HG03108 (cell line): ENCODE data around the gene BNIP5.

ENCODE experiments used
- ATAC-seq: cut with Tn5 transposase; IDR thresholded peaks from one replicate; pipeline ENCODE4 v1.9.1; 2021; ENCODE audit warnings: moderate library complexity; ENCODE audit not compliant: unreplicated experiment

The BNIP5 gene

DNA sequence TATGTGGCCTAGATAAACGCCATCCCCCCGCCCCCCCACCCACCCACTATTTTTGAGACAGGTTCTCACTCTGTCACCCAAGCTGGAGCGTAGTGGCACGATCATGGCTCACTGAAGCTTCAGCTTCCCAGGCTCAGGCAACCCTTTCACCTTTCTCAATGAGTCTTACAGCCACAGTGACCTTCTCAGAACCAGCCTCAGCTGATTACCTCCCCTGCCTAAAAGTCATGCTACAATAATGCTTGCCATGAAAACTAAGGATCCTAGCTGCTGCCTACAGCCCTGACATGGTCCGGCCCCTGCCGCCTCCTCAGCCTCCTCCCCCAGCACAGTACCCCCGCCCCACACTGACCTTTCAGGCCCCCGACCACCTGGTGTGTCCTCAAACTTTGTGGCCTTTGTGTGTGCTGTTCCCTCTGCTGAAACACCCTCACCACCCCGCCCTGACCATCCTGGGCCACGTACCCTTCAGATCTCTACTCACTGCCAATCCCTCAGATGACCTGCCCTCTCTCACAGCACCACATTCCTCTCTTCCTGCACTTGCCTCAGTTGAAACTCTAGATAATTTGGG lies 35.5 kb downstream of the BNIP5 start:
- no peak for ATAC-seq

DNA sequence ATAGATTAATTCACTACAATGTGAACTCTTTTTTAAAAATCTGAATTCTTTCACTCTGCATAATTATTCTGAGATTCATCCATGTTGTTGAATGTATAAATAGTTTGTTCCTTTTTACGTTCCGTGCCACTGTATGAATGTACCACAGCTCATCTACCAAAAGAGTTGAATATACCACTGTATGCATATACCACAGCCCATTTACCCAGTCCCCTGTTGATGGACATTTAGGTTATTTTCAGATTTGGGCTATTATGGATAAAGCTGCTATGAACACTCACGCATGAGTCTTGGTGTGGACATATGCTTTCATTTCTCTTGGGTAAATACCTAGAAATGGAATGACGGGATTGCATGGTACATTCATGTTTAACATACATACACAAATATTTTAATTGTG lies 38.7 kb downstream of the BNIP5 start:
- ATAC-seq: no peak

DNA sequence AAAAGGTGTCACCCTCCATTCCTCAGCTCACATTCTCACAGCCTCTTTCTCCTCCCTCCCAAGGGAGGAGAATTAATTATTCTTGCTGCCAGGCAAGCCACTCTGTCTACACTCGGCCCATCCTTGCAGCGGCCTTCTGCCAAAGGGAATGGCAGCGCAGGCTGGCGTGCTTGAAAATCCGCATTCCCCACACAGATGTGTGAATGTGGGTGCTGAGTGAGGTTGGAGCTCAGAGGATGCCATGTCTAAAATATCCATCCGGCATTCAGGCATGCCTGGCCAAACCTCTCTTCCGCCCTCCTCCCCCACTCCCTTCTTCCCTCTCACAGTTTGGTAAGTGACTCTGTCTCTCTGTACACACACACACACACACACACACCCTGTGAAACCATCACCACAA lies 39.2 kb downstream of the BNIP5 start:
- ATAC-seq: no peak

DNA sequence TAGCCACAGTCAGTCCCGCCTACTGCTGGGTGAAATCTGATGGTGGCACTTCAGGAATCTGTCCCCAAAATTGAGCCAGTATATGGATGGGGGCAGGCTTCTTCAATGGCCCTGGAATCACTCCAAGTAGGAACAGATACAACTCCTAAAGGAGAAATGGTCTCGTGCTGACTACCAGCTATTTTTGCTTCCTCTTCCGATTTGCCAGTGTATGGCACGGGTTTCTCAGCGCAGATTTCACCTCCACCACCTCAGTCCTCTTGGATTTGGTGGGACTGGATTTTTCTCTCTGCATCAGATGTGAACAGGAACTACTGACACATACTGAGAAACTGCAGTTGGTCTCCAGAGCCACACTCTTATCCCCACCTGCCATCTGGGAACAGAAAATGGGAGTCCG lies 39.6 kb downstream of the BNIP5 start:
- no peak for ATAC-seq

DNA sequence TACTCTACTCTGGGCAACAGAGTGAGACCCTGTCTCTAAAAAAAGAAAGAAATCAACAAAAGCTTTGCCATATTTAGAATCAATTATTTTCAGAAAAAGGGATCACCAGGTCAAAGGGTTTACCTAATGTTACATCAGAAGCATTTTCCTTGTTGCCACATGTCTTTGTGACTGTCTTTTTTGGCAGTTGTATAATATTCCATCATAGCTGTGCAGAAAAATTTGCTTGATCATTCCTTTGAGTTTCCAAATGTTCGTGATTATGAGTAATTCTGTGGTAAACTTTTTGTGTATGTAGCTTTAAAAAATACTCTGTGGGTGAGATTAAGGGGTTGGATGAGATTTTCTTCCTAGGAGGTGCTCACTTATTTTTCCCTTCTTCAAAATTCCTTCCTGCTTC lies 40.4 kb downstream of the BNIP5 start:
- no peak for ATAC-seq

DNA sequence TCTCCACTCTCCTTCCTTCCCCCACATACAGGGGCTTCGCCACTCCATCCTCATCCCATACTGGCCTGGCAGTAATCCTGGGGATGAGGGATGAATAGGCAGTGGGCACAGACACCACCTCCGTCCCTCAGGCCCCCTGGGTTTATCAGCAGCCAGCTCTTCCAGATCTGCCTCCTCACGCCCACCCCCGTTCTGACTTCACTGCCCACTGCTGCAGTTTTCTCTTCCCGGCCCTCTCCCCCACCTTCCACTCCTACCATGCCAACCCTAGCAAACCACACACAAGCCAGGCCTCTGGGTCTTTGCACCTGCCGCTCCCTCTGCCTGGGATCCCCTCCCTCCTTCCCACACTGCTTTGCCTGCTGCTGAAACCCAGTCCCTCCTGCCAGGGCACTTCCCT lies 44.5 kb downstream of the BNIP5 start:
- no peak for ATAC-seq

DNA sequence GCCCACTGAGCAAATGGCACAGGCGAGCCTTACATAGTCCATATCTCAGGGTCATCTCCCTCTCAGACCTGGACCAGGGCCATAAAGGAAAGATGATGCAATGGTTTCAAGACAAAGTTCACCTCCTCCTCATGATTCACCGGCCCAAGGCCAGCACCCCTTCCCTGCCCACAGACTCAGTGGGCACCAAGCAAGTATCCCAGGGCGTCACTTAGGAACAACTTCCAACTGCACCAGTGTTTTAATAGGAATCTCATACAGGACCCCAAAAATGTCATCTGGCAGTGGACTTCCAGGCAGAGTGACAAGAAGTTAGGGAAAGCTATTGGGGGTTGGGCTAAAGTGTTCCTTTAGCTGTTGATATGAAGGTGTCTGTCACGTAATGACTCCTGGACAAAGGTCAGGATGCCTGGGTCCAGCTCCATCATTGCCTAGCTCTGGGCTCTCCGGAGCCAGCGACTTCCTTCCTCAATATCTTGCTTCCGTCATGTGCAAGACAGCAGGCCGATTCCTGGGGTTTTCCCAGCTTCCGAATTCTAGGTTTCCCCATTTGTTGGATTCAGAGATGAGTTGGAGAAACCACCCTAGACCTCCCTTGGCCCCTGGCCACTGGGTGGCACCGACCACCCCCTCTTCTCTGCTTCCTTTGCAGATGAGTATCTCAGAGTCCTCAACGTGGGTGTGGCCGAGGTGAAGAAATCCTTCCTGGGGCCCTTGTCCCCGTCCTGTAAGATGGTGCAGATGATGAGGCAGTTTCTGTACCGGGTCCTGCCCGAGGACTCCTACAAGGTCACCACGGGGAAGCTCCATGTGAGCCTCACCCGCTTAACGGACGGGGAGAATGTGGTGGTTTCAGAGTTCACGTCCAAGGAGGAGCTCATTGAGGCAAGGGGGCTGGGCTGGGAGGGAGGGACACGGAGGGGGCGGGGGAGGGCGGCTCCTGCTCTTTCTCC lies 45.7 kb downstream of the BNIP5 start:
- ATAC-seq: no peak

DNA sequence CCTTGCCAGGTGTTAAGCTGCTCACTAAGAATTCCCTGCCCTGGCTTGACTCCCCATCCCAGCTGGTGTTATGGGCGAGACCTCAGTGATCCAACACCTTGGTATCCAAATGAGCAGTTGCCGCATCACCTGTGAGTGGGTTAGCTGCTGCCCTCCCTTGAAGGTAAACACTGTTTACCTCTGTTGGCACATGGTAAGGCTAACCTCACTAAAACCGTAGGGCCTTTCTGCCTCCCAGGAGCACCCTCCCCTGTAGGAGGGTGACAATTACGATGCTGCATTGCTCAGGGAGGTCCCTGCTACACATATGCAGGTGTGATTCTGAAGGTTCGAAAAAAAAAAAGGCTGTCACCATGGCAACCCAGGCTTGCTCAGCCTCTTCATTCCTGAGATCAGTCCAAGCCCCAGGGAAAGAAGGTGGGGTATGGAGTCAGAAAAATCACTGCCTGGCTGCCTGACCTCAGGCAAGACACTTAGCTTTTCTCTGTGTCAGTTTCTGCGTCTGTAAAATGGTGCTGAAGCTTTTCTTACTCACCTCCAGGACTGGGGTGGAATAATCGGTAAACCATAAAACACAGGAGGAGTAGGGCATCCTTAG lies 47.3 kb downstream of the BNIP5 start:
- no peak for ATAC-seq

DNA sequence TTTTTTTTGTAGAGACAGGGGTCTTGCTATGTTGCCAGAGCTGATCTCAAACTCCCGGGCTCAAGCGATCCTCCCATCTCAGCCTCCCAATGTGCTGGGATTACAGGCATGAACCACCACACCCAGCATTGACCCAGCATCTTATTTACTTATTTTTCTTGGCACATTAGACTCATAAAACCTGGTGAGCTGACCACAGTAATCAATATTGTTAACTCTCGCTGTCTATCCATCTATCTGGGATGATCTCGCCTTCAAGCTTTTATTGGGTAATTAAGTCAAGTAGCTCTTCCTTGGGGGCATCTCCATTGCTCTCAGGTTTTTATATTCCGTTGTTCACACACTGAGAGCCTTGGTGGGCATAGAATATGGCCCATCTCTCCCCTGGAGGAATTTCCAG lies 49.8 kb downstream of the BNIP5 start:
- no peak for ATAC-seq

DNA sequence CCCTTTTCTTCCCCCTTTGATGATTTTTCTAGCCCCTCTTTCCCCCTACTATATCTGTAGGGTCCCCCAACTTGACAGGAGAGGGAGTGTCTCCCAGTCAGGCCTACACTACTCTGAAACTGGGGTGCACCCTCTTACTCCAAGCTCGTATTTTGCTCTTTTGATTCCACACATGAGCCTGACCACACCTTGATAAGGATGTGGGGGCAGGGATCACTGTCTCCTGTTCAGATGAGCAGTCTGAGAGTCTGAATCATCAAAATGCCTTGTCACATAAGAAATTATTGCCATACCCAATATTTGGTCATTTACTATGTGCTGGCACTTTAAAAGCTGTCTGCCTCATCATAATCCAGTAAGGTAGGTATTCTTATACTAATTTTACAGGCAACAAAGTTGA lies 50.9 kb downstream of the BNIP5 start:
- ATAC-seq: no peak

DNA sequence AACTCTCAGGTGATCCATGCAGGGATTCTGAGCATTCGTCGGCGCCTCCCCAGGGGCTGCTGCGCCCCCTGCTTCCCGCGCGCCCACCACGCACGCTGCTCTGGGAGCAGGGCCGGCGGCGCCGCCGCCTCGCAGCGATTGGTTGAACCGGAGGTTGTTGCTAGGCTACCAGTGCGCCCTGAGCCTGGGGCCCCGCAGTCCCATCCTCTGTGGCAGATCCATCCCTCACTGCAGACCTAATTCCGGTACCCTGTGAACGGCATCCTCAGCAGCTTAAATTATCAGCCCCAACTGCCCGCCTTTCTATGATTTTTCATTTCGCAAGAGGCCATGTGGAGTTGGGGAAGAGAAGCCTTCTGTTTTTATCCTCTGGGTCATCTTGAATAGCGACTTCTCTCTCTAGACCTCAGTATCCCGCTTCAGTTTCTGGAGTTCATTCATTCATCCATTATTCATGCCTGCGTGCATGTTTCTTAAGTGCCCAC lies 51.5 kb downstream of the BNIP5 start:
- no peak for ATAC-seq

DNA sequence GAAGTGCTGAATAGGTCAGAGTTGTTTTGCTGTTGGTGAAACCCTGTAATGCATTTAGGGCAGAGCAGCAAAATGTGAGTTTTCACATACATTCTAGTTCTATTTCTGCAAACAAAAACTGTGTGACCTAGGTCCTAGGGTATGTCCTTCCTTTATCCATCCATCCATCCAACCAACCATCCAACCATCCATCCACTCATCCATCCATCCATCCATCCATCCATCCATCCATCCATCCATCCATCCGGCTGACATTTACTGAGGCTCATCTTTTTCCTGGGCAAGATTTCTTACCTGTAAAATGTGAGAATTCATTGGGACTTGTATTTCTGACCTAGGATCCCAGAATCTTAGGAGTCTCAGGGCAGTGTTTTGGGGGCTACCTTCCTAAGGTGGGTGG lies 52.3 kb downstream of the BNIP5 start:
- no peak for ATAC-seq

DNA sequence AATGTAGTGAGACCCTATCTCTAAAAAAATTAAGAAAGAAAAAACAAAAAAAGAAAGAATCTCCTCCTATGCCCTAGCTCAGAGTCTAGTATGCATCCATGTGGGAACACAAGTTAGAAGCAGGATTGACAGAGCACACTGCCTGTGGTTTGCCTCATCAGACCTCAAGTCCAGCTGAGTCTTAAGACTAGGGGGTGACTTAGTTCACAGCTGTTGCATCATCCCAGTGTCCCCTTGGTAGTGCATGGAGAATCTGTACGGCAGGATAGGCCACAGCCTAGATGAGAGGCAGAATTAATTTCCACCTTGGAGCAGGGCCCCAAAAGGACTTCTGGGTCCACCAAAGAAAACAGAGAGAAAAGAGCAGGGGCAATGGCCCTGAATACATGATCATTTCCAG lies 53.1 kb downstream of the BNIP5 start:
- no peak for ATAC-seq

DNA sequence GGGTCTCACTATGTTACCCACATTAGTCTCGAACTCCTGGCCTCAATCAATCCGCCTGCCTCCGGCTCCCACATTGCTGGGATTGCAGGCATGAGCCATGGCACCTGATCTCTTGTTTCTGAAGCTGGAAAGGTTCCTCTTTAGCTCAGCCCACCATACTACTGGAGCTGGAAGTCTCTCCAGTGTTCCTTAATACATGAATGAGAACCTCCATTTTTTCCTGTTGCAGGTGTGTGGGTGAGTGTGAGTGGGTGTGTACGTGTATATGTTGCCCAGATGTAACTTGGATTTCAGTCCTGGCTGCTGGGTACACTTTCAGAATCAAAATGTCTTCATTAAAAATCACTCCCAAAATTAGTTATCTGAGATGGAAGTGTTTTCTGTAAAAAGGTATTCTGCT lies 55.7 kb downstream of the BNIP5 start:
- no peak for ATAC-seq

DNA sequence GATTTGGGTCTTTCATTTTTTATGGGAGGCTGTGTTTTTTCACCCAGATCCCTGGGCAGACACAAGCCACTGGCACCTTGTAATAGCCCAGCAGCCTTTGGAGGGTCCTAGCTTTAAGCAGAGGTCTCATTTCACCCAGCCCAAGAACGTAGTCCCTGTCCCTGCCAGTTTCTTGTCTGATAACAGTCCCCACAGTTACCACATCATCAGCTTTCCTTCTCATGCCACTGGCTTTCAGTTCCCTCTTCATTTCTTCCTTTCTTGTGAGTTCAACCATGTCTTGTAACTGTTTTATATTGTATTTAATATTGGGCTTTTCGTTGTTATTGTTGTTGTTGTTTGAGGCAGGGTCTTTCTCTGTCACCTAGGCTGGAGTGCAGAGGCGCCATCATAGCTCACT lies 56.2 kb downstream of the BNIP5 start:
- no peak for ATAC-seq

DNA sequence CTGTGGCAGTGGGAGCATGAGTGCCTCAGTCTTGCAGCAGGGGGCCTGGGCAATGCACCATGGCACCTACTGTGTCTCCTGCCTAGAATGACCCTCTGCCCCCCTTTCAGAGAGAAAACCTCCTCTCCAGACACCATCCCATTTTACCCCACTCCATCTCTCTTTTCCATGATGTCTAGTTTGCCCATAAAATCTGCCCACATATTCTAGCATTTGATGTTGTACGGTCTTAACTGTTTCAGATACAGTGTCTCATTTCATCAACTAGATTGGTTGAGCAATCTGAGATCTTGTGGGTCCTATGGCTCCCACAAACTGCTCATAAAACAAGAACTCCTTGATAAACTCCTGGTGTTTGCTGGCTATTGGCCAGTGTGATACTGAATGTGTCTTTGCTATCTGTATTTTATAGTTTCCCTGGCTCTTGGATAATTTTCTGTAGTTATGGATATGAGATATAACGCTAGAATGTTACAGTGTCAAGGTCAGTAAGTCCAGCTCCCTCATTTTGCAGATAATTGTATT lies 58.7 kb downstream of the BNIP5 start:
- no peak for ATAC-seq

DNA sequence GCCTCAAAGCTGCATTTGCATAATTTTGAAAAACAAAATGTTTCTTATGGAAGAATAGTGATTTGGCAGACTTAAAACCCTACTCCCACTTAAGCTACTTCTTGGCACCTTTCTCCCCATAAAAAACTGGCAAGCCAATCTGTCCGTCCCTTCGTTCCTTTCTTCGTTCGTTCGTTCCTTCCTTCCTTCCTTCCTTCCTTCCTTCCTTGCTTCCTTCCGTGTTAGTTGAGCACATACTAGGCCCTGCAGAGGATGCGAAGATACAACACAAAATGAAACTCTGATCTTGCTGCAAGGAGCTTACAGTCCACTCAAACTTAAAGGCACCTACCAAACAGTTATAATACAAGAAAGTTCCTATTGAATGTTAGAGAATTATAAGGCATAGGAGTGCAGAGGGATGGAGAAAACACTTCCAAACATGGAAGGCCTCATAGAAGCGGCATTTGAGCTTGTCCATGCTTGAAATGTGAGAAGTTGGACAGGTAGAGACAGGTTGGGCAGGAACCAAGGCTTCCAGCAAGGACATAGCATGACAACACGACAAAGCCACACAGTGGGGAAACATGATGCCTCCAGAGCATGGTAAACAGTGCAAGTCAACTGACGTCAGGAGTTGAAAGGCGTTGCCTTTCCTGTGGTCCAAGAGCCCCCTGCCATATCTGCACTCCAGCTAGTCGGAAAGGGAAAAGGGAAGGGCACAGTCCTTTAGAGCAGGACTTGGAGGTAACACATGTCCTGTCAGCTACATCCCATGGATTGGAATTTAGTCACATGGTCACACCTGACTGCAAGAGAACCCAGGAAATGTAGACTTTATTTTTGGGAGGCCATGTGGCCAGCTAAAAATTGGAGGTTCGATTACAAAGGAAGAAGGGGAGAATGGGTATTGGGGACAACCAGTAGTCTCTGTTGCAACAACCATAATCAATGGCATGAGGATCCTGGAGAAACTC lies 59.8 kb downstream of the BNIP5 start:
- ATAC-seq: no peak

DNA sequence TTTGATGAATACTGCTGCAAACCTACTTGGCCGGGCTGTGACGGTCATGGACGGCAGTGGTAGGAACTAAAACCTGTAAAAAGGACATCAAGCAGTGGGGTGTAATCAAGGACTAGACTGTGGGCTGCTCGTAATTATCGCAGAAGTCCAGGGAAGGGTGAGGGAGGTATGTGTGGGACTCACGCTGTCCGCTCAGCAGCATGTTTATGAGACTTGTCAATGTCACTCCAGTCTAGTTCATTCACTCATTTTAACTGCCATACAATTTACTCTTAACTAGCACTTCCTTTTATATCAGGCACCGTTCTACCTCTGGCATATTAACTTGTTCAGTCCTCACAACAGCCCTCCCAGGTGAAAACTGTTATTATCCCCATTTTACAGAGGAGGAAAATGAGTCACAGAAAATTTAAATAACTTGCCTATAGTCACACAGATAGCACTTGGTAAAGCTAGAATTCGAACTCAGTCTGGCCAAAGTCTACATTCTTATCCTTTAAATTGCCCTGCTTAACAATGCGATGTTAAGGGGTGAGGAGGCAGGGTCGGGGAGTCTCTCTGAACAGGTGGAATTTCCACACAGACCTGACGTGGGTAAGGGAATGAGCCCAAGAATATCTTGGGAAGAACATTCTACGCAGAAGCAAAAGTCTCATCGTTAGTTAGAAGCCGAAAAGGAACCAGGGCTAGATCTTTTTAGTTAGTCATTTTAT lies 62.7 kb downstream of the BNIP5 start:
- ATAC-seq: no peak

DNA sequence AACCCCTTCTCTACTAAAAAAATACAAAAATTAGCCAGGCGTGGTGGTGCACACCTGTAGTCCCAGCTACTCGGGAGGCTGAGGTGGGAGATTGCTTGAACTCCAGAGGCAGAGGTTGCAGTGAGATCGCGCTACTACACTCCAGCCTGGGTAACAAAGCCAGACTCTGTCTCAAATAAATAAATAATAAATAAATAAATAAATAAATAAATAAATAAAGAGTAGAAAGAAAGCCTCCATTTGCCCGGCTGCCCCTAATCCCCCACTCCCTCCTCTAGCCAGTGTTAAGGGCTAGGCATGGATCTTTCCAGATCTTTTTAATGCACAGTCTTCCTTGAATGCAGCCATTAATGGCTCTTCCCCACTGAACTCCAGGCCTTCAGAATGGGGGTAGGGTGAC lies 63.6 kb downstream of the BNIP5 start:
- ATAC-seq: no peak

DNA sequence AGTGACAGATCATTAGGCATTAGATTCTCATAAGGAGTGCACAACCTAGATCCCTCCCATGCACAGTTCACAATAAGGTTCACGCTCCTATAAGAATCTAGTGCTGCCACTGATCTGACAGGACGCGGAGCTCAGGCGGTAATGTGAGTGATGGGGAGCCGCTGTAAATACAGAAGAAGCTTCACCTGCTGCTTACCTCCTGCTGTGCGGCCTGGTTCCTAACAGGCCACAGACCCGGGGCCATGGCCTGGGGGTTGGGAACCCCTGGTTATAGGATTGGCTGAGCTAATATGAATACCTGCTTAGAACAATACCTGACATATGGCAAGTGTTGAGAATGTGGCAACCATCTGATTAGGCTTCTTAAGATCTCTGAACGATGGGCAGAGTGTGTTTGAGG lies 64.5 kb downstream of the BNIP5 start:
- ATAC-seq: no peak
